Right atrium auricular region (tissue), 2 donors: Measurements from ENCODE around the gene DESI2. TPM values are rescaled to one million over a fixed set of nuclear protein-coding genes. Genes with fewer than 3 reads are reported as not detected.
"Not testable (repeated sequence)": the region's sequence is repeated elsewhere in the genome, so short reads cannot be mapped to it uniquely, and the experiment has no call there.

Source experiments
- DNase-seq: peaks from one replicate; pipeline ENCODE4 v3.0.0-alpha.2; 2019; ENCODE audit warnings: low spot score
- H3K27ac ChIP-seq, 2 donors: fragments of 200-600 bp; sonication (generic); 1 replicate in 1 of 2; 2 replicates in 1 of 2; pipeline ENCODE4 v1.5.1; 2016 to 2019
- H3K27me3 ChIP-seq, 2 donors: fragments of 200-600 bp; sonication (generic); one replicate each; pipeline versions ENCODE4 v1.5.1 to v1.6.0; 2017 to 2019
- H3K36me3 ChIP-seq: fragments of 200-600 bp; sonication (generic); one replicate; pipeline ENCODE4 v1.5.1; 2016
- H3K4me1 ChIP-seq, 2 donors: fragments of 200-600 bp; sonication (generic); one replicate each; pipeline versions ENCODE4 v1.5.1 to v1.6.0; 2017 to 2019
- H3K4me3 ChIP-seq, 2 donors: fragments of 200-600 bp; sonication (generic); 1 replicate in 1 of 2; 2 replicates in 1 of 2; pipeline ENCODE4 v1.5.1; 2017 to 2019; ENCODE audit warnings: mild to moderate bottlenecking in 1 of 2, moderate library complexity in 1 of 2
- H3K9me3 ChIP-seq, 2 donors: fragments of 200-600 bp; sonication (generic); one replicate each; pipeline ENCODE4 v1.5.1; 2019
- total RNA-seq, 2 donors: library from RNA; depleted of rRNA; stranded (reverse); fragments of >200 nt; gene quantifications; one replicate each; pipeline ENCODE4 v1.1.0, GENCODE V29; 2016
- TF ChIP-seq, protein P1 (sequence below), 2 donors: fragments of 200-600 bp; sonication (generic); IDR thresholded peaks; one replicate each; pipeline ENCODE4 v1.5.1; 2019; ENCODE audit warnings: antibody characterized with exemption in 2 of 2

Gene DESI2
- total RNA-seq, 2 donors from 2014 or later: 26.8 to 29.1 TPM

DNA sequence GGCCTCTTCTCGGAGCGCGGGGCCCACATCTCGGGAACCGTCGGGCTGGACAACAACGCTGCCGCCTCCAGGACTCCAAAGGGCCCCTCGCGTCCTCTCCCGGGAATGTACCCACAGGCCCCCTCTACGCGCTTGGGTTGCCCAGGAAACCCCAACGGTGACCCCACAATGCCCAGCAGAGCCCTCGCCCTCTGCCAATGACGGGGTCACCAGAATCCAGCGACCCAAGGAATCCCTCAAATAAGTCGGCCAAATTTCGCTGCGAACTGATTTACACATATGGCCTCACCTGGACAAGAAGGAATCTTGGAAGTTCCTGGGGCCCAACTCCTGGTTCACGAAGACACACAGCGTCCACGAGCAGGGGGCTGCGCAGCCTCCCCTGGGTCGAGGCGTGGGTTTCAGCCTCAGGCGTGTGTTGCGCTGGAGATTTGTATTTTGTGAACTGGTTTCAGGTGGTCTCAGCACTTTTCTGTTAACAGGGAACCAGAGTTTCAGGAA is 78.1 kb downstream of the DESI2 start:
- TF ChIP-seq, protein P1, sequence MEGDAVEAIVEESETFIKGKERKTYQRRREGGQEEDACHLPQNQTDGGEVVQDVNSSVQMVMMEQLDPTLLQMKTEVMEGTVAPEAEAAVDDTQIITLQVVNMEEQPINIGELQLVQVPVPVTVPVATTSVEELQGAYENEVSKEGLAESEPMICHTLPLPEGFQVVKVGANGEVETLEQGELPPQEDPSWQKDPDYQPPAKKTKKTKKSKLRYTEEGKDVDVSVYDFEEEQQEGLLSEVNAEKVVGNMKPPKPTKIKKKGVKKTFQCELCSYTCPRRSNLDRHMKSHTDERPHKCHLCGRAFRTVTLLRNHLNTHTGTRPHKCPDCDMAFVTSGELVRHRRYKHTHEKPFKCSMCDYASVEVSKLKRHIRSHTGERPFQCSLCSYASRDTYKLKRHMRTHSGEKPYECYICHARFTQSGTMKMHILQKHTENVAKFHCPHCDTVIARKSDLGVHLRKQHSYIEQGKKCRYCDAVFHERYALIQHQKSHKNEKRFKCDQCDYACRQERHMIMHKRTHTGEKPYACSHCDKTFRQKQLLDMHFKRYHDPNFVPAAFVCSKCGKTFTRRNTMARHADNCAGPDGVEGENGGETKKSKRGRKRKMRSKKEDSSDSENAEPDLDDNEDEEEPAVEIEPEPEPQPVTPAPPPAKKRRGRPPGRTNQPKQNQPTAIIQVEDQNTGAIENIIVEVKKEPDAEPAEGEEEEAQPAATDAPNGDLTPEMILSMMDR (IDR thresholded peaks at IDR 0.05): no peak
- H3K36me3 ChIP-seq: no peaks in the 10 kb centered on the region
- H3K27ac ChIP-seq: no peak overlapping the region
- peak overlapping the region; percentile 49 to 58 for H3K4me3 ChIP-seq
- H3K27me3 ChIP-seq: no peaks in the 10 kb centered on the region
- DNase-seq: no peak
- H3K4me1 ChIP-seq: peaks cover 0 to 12% of the 10 kb centered on the region in 2 donors
- H3K9me3 ChIP-seq: no peaks in the 10 kb centered on the region

DNA sequence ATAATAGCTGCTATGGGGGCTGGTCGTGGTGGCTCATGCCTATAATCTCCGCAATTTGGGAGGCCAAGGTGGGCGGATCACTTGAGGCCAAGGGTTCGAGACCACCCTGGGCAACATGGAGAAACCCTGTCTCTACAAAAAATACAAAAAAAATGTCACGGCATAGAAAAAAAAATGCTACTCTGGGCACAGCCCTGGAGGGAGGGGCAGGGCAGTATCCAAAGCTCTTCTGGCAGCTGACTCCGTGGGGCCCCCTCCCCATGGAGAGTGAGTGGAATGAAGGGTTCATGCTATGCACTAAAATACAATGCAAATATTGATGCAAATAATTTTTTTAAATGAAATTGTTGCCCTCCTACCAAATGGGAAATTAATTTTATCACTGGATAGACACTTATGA is 78.7 kb downstream of the DESI2 start:
- Histone ChIP-seq H3K9me3 (no peaks in the 10 kb centered on the region), H3K4me3 (no peak overlapping the region), H3K36me3 (no peaks in the 10 kb centered on the region), H3K4me1 (peaks cover 0 to 12% of the 10 kb centered on the region in 2 donors), H3K27ac (no peak overlapping the region), H3K27me3 (no peaks in the 10 kb centered on the region)
- TF ChIP-seq, protein P1 (IDR thresholded peaks at IDR 0.05): no peak
- no peak for DNase-seq

DNA sequence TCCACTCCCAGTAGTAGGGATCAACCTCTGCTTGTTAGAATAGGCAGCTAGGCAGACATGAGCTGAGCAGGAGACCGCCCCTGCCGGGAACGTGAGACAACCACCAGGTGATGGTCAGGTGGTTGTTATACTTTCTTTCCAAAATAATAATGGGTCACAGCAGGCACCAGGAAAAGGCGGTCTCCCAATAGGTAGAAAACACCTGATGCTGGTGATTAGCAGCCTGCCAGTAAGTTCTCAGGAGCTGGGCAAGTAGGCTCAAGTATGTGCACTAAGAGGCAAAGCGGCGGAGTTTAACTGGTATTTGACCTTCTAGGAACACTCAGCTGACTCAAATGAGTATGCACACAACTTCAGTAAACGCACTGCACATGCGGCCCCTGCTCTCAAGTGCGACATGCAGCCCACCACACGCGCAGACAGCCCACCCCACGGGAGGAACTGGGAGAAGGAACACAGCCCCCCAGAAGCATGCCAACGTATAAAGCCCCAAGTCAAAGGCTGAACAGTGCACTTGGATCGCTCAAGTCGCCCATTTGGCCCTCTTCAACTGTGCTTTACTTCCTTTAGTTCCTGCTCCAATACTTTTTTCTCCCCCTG is 80.0 kb downstream of the DESI2 start:
- peaks cover 0 to 12% of the 10 kb centered on the region in 2 donors for H3K4me1 ChIP-seq
- no peak overlapping the region for H3K27ac ChIP-seq
- no peak overlapping the region for H3K4me3 ChIP-seq
- H3K27me3 ChIP-seq: no peaks in the 10 kb centered on the region
- TF ChIP-seq, protein P1 (IDR thresholded peaks at IDR 0.05): no peak
- H3K9me3 ChIP-seq: no peaks in the 10 kb centered on the region
- DNase-seq: no peak
- no peaks in the 10 kb centered on the region for H3K36me3 ChIP-seq

GRCh38 chr1:244735404-244735803 is 82.5 kb downstream of the DESI2 start:
- no peak overlapping the region for H3K4me3 ChIP-seq

DNA sequence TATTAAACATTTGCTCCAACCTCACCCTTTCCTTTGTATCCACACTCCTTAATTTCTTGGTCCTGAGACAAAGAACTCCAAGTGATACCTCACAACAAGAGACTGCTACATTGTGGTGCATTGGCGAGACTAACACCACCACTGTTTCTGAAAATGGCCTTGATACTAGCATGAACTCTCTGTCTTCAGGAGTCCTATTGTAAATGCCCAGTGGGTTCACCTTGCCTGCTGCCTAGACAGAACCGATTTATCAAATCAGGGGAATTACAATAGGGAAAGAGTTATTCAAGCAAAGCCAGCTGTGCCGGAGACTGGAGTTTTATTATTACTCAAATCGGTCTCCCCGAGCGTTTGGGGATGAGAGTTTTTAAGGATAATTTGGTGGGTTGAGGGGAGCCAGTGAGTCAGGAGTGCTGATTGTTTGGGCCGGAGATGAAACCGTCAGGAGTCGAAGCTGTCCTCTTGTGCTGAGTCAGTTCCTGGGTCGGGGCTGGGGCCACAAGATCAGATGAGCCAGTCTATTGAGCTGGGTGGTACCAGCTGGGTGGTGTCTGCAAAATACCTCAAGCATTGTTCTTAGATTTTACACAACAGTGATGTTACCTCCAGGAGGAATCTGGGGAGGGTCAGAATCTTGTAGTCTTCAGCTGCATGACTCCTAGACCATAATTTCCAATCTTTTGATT is 83.1 kb downstream of the DESI2 start:
- H3K9me3 ChIP-seq: no peaks in the 10 kb centered on the region
- no peak for DNase-seq
- TF ChIP-seq, protein P1 (IDR thresholded peaks at IDR 0.05): no peak
- H3K4me3 ChIP-seq: no peak overlapping the region
- H3K27ac ChIP-seq: no peak overlapping the region
- H3K4me1 ChIP-seq: peaks cover 0 to 1% of the 10 kb centered on the region in 2 donors
- H3K36me3 ChIP-seq: no peaks in the 10 kb centered on the region
- H3K27me3 ChIP-seq: no peaks in the 10 kb centered on the region

More at GRCh38 chr1:244735404-244735803, 82.5 kb downstream of the DESI2 start:
- Histone ChIP-seq H3K36me3 (no peaks in the 10 kb centered on the region), H3K27ac (no peak overlapping the region), H3K9me3 (no peaks in the 10 kb centered on the region), H3K27me3 (no peaks in the 10 kb centered on the region), H3K4me1 (peaks cover 0 to 4% of the 10 kb centered on the region in 2 donors)
- no peak for DNase-seq
- TF ChIP-seq, protein P1 (IDR thresholded peaks at IDR 0.05): no peak

- H3K4me1 ChIP-seq, H3K9me3 ChIP-seq, DNase-seq, H3K27me3 ChIP-seq, H3K27ac ChIP-seq, H3K4me3 ChIP-seq, H3K36me3 ChIP-seq: not testable (repeated sequence)
These were observed 86.2 kb downstream of the DESI2 start for GRCh38 chr1:244739140-244739539.

GRCh38 chr1:244740027-244740617 is 87.2 kb downstream of the DESI2 start:
- not testable (repeated sequence) for H3K9me3 ChIP-seq, H3K27ac ChIP-seq, H3K4me1 ChIP-seq, H3K27me3 ChIP-seq, H3K36me3 ChIP-seq, DNase-seq, H3K4me3 ChIP-seq
